Measurements from ENCODE around the gene ZNF213. TPM values are rescaled to one million over a fixed set of nuclear protein-coding genes. Genes with fewer than 3 reads are reported as not detected.

ZNF213 gene
- total and polyA plus RNA-seq, 3 experiments from 2014 or later = 3.8 to 10.5 (median 10.4) TPM

DNA sequence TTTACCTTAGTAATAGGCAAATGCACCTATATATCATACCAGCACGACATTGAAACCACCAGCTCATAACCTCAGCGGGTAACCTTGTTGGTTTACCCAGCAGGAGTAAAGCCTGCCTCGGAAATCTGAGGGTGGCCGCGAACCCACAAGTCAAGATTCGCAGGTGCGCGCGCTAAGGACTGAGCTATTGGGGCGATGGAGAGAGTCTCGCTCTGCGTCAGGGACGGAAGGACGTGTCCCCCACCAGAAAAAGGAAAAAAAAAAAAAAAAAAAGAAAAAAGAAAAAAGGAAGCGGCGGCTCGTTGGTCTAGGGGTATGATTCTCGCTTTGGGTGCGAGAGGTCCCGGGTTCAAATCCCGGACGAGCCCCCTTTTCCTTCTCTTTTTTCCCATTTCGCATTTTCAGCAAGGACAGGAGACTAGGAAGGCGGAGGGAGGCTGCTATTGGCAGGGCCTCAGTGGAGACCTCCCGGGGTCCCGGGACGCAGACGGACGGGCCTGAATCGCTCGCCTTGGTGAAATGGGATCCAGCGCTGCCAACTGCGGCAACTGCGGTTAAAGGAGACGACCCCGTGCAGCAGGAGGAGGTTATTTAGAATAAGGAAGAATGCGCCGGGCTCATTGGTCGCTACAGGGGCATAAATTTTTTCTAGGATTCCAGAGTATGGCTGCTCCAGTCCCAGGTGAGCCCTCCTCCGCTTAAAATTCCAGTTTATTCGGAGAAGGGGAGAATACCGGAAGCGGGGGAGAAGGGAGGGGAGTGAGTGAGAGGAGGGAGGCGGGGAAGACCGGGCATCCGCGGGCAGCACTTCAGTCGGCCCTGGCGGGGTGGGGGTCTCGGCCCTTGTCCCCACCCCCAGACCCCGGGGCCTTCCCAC, 53.2 kb downstream of the ZNF213 start, which contains the start of gene OR1F1:
Gene OR1F1 (plus strand): TSS at position 407 of the 877 bp plus-strand sequence.
- Mint-ChIP-seq H3K27ac (peak within 1 kb of the TSS; percentile 50 to 87 (median 72)), H3K4me3 (peak within 1 kb of the TSS; percentile 72 to 92 (median 78)), H3K9me3 (peaks cover 0 to 11% (median 6%) of the 10 kb centered on the region in 5 donors), H3K27me3 (peaks cover 67 to 74% of the 10 kb centered on the region in 2 donors), H3K36me3 (peaks cover 0 to 4% (median 0%) of the 10 kb centered on the region in 3 donors), H3K4me1 (peaks cover 51 to 57% (median 52%) of the 10 kb centered on the region in 3 donors)
- peak within 1 kb of the TSS; percentile 43 for H3K4me3 ChIP-seq (ENCODE audit: low read length)
- peak within 1 kb of the TSS; percentile 31 for H3K27ac ChIP-seq (ENCODE audit: low read depth, low read length)
- H3K9me3 ChIP-seq (ENCODE audit: low read length) = no peaks in the 10 kb centered on the region
- DNase-seq = peak; percentile 33 to 73 (median 64)
- H3K4me1 ChIP-seq (ENCODE audit: insufficient read depth, low read length) = peaks cover 58% of the 10 kb centered on the region
- no peaks in the 10 kb centered on the region for H3K36me3 ChIP-seq (ENCODE audit: insufficient read depth, low read length)
- CTCF ChIA-PET = interaction anchor here (1.0 kb wide), 1 partner anchor 38 kb away, joined by 3 read pairs; no protein-coding TSS in a partner anchor
- peaks cover 69% of the 10 kb centered on the region for H3K27me3 ChIP-seq (ENCODE audit: insufficient read depth, low read length, poor library complexity, severe bottlenecking)
- POLR2A ChIA-PET = no interaction called here

DNA sequence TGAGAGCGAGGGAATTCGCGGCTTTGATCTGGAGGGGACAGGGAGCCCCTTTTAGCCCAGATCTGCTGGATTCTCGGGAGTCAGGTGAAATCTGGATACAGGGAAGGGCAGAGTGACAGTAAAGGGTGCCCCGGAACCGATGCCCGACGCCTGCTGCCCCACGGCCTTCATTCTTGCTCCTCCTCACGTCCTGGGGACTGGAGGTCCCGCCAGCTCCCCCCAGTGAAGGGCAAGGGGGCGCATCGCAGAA, 53.8 kb downstream of the ZNF213 start:
- Histone ChIP-seq H3K27ac (ENCODE audit: low read depth, low read length) (peak overlapping the region; percentile 31), H3K36me3 (ENCODE audit: insufficient read depth, low read length) (no peaks in the 10 kb centered on the region), H3K9me3 (ENCODE audit: low read length) (no peaks in the 10 kb centered on the region), H3K27me3 (ENCODE audit: insufficient read depth, low read length, poor library complexity, severe bottlenecking) (peaks cover 69% of the 10 kb centered on the region), H3K4me3 (ENCODE audit: low read length) (peak overlapping the region; percentile 43), H3K4me1 (ENCODE audit: insufficient read depth, low read length) (peaks cover 52% of the 10 kb centered on the region)
- peak overlapping the region in 4 of 8 donors; percentile 26 to 79 (median 68) for H3K27ac Mint-ChIP-seq
- no peak for DNase-seq
- H3K36me3 Mint-ChIP-seq = peaks cover 0 to 4% (median 0%) of the 10 kb centered on the region in 3 donors
- ChIA-PET POLR2A (no interaction called here), CTCF (no interaction called here)
- H3K9me3 Mint-ChIP-seq = peaks cover 0 to 11% (median 4%) of the 10 kb centered on the region in 5 donors
- H3K27me3 Mint-ChIP-seq = peaks cover 67 to 73% of the 10 kb centered on the region in 2 donors
- peaks cover 46 to 52% (median 47%) of the 10 kb centered on the region in 3 donors for H3K4me1 Mint-ChIP-seq
- H3K4me3 Mint-ChIP-seq = peak overlapping the region; percentile 55 to 83 (median 73)

DNA sequence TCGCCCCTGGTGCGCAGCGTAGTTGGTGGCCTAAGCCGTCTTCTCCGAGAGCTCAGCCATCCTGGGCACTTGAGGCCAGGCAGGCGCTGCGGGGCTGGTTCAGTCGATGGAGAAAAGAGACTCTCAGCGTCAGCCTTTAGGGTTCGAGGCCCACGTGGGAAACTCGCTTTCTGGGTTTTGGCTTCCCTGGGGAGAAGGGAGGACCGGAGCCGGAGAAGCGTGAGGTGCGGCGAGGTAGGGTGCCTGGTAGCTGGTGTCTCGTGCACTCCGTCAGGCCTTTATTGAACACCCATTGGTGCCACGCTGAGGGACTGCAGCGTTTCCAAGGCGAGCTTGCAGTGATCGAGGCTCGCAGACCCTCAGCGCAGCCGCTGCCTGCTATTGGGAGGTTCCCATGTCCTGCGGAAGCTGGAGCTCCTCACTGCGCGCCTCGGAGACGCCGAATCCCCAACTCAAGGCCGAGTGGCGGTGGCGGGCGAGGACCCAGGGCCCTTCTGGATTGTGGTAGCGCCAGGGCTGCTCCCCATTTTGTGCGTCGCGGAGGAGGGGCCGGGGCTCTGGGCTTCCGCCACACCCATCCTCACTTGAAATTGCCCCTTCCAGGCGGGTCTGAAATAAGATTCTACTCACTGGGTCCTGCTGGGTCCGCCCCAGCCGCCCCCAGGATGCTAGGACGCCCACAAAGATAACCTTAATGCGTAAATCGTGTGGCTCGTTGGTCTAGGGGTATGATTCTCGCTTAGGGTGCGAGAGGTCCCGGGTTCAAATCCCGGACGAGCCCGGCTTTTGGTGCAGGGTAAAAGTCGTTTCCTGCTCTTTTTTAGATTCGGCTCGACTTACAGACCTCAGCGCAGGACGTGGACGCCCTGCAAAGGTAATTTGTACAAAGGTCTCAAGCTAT, 54.3 kb downstream of the ZNF213 start:
- Mint-ChIP-seq H3K27ac (peak overlapping the region in 6 of 8 donors; percentile 35 to 79 (median 62)), H3K27me3 (peaks cover 69 to 73% of the 10 kb centered on the region in 2 donors), H3K4me3 (peak overlapping the region; percentile 55 to 83 (median 73)), H3K9me3 (peaks cover 0 to 9% (median 4%) of the 10 kb centered on the region in 5 donors), H3K4me1 (peaks cover 40 to 46% (median 41%) of the 10 kb centered on the region in 3 donors), H3K36me3 (peaks cover 0 to 4% (median 0%) of the 10 kb centered on the region in 3 donors)
- Histone ChIP-seq H3K27ac (ENCODE audit: low read depth, low read length) (peak overlapping the region; percentile 31), H3K27me3 (ENCODE audit: insufficient read depth, low read length, poor library complexity, severe bottlenecking) (peaks cover 69% of the 10 kb centered on the region), H3K4me1 (ENCODE audit: insufficient read depth, low read length) (peaks cover 47% of the 10 kb centered on the region), H3K9me3 (ENCODE audit: low read length) (no peaks in the 10 kb centered on the region), H3K4me3 (ENCODE audit: low read length) (peak overlapping the region; percentile 43), H3K36me3 (ENCODE audit: insufficient read depth, low read length) (no peaks in the 10 kb centered on the region)
- CTCF ChIA-PET = no interaction called here
- DNase-seq = peak in 3 of 5 donors; percentile 12 to 29 (median 28)
- POLR2A ChIA-PET = interaction anchor here (0.5 to 1.0 kb wide), 3 partner anchors 29 to 211 kb away, joined by 3 to 4 read pairs (median 3); partner anchors contain the start of gene ZSCAN32

DNA sequence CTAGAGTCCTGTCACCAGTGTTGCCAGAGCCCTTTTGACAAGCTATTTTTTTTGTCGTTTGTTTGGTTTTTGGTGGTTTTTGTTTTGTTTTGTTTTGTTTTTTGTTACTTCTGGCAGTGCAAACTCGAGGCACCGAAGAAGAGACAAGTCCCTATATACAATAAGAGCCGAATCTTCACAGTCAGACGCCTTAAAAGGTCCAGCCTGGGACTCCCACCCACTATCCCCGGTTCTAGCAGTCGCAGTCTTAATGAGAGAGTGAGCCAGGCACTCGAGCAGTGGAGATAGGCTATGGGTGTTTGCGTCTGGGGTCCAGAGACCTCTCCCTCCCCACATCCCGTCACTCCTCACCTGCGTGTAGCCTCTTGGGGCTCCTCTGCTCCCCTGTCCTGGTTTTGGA, 55.0 kb downstream of the ZNF213 start:
- Histone ChIP-seq H3K4me3 (ENCODE audit: low read length) (peak overlapping the region; percentile 24), H3K27me3 (ENCODE audit: insufficient read depth, low read length, poor library complexity, severe bottlenecking) (peaks cover 70% of the 10 kb centered on the region)
- POLR2A ChIA-PET = interaction anchor here (0.5 to 1.0 kb wide), 3 partner anchors 29 to 211 kb away, joined by 3 to 4 read pairs (median 3); partner anchors contain the start of gene ZSCAN32

DNA sequence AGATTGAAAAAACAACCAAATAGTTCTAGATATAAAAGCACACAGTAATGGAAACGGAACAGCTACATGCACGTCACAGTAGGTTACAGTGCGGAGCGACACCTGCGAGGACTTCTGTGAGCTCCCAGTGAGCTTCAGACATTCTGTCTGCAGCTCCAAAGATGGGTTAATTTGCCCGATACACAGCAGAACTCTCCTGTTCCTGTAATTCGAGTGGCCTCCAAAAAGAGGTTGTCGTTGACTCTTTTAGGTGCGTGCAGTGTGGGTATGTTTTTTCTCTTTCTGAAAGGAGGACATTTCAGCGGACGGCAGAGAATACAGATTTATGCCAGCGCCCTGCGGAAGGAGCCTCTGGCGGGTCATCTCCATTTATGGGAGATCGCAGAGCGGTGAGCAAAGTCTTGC, 56.1 kb downstream of the ZNF213 start:
- Mint-ChIP-seq H3K27me3 (peaks cover 77 to 78% of the 10 kb centered on the region in 2 donors), H3K4me1 (peaks cover 37 to 42% (median 39%) of the 10 kb centered on the region in 3 donors), H3K4me3 (peak overlapping the region; percentile 27 to 81 (median 74)), H3K27ac (peak overlapping the region in 6 of 8 donors; percentile 3 to 80 (median 64)), H3K9me3 (peaks cover 0 to 8% (median 3%) of the 10 kb centered on the region in 5 donors), H3K36me3 (peaks cover 0 to 6% (median 3%) of the 10 kb centered on the region in 3 donors)
- Histone ChIP-seq H3K27me3 (ENCODE audit: insufficient read depth, low read length, poor library complexity, severe bottlenecking) (peaks cover 76% of the 10 kb centered on the region), H3K9me3 (ENCODE audit: low read length) (no peaks in the 10 kb centered on the region), H3K27ac (ENCODE audit: low read depth, low read length) (no peak overlapping the region), H3K36me3 (ENCODE audit: insufficient read depth, low read length) (no peaks in the 10 kb centered on the region), H3K4me1 (ENCODE audit: insufficient read depth, low read length) (peaks cover 46% of the 10 kb centered on the region), H3K4me3 (ENCODE audit: low read length) (peak overlapping the region; percentile 49)
- POLR2A ChIA-PET = no interaction called here
- CTCF ChIA-PET = no interaction called here
- DNase-seq = peak in 2 of 5 donors; percentile 23

More for the DNA sequence above, 55.0 kb downstream of the ZNF213 start:
- no peaks in the 10 kb centered on the region for H3K9me3 ChIP-seq (ENCODE audit: low read length)
- Mint-ChIP-seq H3K27me3 (peaks cover 70 to 76% of the 10 kb centered on the region in 2 donors), H3K4me1 (peaks cover 37 to 42% (median 39%) of the 10 kb centered on the region in 3 donors), H3K4me3 (peak overlapping the region; percentile 55 to 88 (median 73)), H3K27ac (peak overlapping the region in 4 of 8 donors; percentile 61 to 79 (median 72)), H3K36me3 (peaks cover 0 to 6% (median 3%) of the 10 kb centered on the region in 3 donors), H3K9me3 (peaks cover 0 to 8% (median 3%) of the 10 kb centered on the region in 5 donors)
- peaks cover 46% of the 10 kb centered on the region for H3K4me1 ChIP-seq (ENCODE audit: insufficient read depth, low read length)
- DNase-seq = no peak
- CTCF ChIA-PET = no interaction called here
- no peaks in the 10 kb centered on the region for H3K36me3 ChIP-seq (ENCODE audit: insufficient read depth, low read length)
- H3K27ac ChIP-seq (ENCODE audit: low read depth, low read length) = no peak overlapping the region

Other genes with a start within 250 kb of the ZNF213 start
- gene FLYWCH1, start 223.1 kb upstream of the ZNF213 start, total RNA-seq = 10 to 100 TPM; 37.2 to 39.8 TPM
- gene FLYWCH1, start 223.1 kb upstream of the ZNF213 start, polyA plus RNA-seq = 20.9 TPM
- not detected for gene KREMEN2, start 170.8 kb upstream of the ZNF213 start, total RNA-seq
- gene KREMEN2, start 170.8 kb upstream of the ZNF213 start, polyA plus RNA-seq = not detected
- gene PAQR4, start 165.7 kb upstream of the ZNF213 start, total RNA-seq = 10 to 100 TPM; 38.7 to 39.0 TPM
- gene PAQR4, start 165.7 kb upstream of the ZNF213 start, polyA plus RNA-seq = 1.5 TPM
- gene PKMYT1, start 154.6 kb upstream of the ZNF213 start, total RNA-seq = 100 to 1,000 TPM; 103 to 112 TPM
- 0.18 TPM for gene PKMYT1, start 154.6 kb upstream of the ZNF213 start, polyA plus RNA-seq
- gene CLDN9, start 122.1 kb upstream of the ZNF213 start, total RNA-seq = not detected
- not detected for gene CLDN9, start 122.1 kb upstream of the ZNF213 start, polyA plus RNA-seq
- gene CLDN6, start 116.8 kb upstream of the ZNF213 start, total RNA-seq = not detected
- gene CLDN6, start 116.8 kb upstream of the ZNF213 start, polyA plus RNA-seq = not detected
- 1 to 10 TPM; 3.7 to 4.5 TPM for gene TNFRSF12A, start 114.7 kb upstream of the ZNF213 start, total RNA-seq
- 2.1 TPM for gene TNFRSF12A, start 114.7 kb upstream of the ZNF213 start, polyA plus RNA-seq
- gene HCFC1R1, start 111.1 kb upstream of the ZNF213 start, total RNA-seq = 10 to 100 TPM; 25.6 to 26.3 TPM
- gene HCFC1R1, start 111.1 kb upstream of the ZNF213 start, polyA plus RNA-seq = 23.7 TPM
- 10 to 100 TPM; 56.8 to 59.4 TPM for gene THOC6, start 111.0 kb upstream of the ZNF213 start, total RNA-seq
- 46.2 TPM for gene THOC6, start 111.0 kb upstream of the ZNF213 start, polyA plus RNA-seq
- not detected for gene BICDL2, start 98.1 kb upstream of the ZNF213 start, total RNA-seq
- gene BICDL2, start 98.1 kb upstream of the ZNF213 start, polyA plus RNA-seq = not detected
- gene MMP25, start 88.5 kb upstream of the ZNF213 start, total RNA-seq = 1 to 10 TPM; 1.5 to 1.9 TPM
- gene MMP25, start 88.5 kb upstream of the ZNF213 start, polyA plus RNA-seq = 0.90 TPM
- 100 to 1,000 TPM; 975 to 992 TPM for gene IL32, start 69.4 kb upstream of the ZNF213 start, total RNA-seq
- gene IL32, start 69.4 kb upstream of the ZNF213 start, polyA plus RNA-seq = 3,843 TPM
- under 1 TPM in 1 of 2 experiments, not detected in 1; 0.15 TPM for gene ZSCAN10, start 35.7 kb upstream of the ZNF213 start, total RNA-seq
- not detected for gene ZSCAN10, start 35.7 kb upstream of the ZNF213 start, polyA plus RNA-seq
- gene ZNF205, start 22.4 kb upstream of the ZNF213 start, total RNA-seq = under 1 TPM in 1 of 2 experiments, not detected in 1; 0.11 TPM
- gene ZNF205, start 22.4 kb upstream of the ZNF213 start, polyA plus RNA-seq = not detected
- gene OR1F1, start 53.2 kb downstream of the ZNF213 start, total RNA-seq = not detected
- not detected for gene OR1F1, start 53.2 kb downstream of the ZNF213 start, polyA plus RNA-seq
- 10 to 100 TPM; 13.0 to 14.6 TPM for gene ZNF200, start 100.1 kb downstream of the ZNF213 start, total RNA-seq
- 11.2 TPM for gene ZNF200, start 100.1 kb downstream of the ZNF213 start, polyA plus RNA-seq
- gene MEFV, start 121.6 kb downstream of the ZNF213 start, total RNA-seq = under 1 TPM in 1 of 2 experiments, not detected in 1; 0.18 TPM
- gene MEFV, start 121.6 kb downstream of the ZNF213 start, polyA plus RNA-seq = not detected
- gene ZNF263, start 148.5 kb downstream of the ZNF213 start, total RNA-seq = 10 to 100 TPM; 29.2 to 35.1 TPM
- 47.7 TPM for gene ZNF263, start 148.5 kb downstream of the ZNF213 start, polyA plus RNA-seq
- 1 to 10 TPM; 5.1 to 5.2 TPM for gene TIGD7, start 170.4 kb downstream of the ZNF213 start, total RNA-seq
- 4.9 TPM for gene TIGD7, start 170.4 kb downstream of the ZNF213 start, polyA plus RNA-seq
- gene ZNF75A, start 170.5 kb downstream of the ZNF213 start, total RNA-seq = 10 to 100 TPM; 37.9 to 42.0 TPM
- 22.7 TPM for gene ZNF75A, start 170.5 kb downstream of the ZNF213 start, polyA plus RNA-seq
- not detected for gene OR2C1, start 220.9 kb downstream of the ZNF213 start, total RNA-seq
- gene OR2C1, start 220.9 kb downstream of the ZNF213 start, polyA plus RNA-seq = 0.15 TPM

All from CD8-positive, alpha-beta memory T cell (primary cell).